ENCODE data around the gene PRAMEF8.
"Not testable (repeated sequence)": the region's sequence is repeated elsewhere in the genome, so short reads cannot be mapped to it uniquely, and the experiment has no call there.

- not testable (repeated sequence) for TF ChIP-seq CTCF (IDR thresholded peaks at IDR 0.05; ENCODE audit: low read depth, low read length, missing input control); MAX (IDR thresholded peaks at IDR 0.05); JUND (IDR thresholded peaks at IDR 0.05); SP1 (IDR thresholded peaks at IDR 0.05); YY1 (IDR thresholded peaks at IDR 0.05); TAF1 (conservative IDR thresholded peaks at IDR 0.05); EGR1 (IDR thresholded peaks at IDR 0.05; ENCODE audit: low read depth in 2 of 2); REST (IDR thresholded peaks at IDR 0.05)
Measured at GRCh38 chr1:13285037-13285436, at the start of gene PRAMEF8.

Data from liver (tissue), 3 donors.